Measurements from ENCODE around the gene ZBTB48.
"Not testable (repeated sequence)": the region's sequence is repeated elsewhere in the genome, so short reads cannot be mapped to it uniquely, and the experiment has no call there.

Gene ZBTB48

GRCh38 chr1:6557597-6557996, 22.2 kb upstream of the ZBTB48 start:
- Histone ChIP-seq H3K36me3 (ENCODE audit: insufficient read depth, insufficient read length, low read length) (no peaks in the 10 kb centered on the region), H3K4me1 (ENCODE audit: insufficient read depth, insufficient read length) (no peaks in the 10 kb centered on the region), H3K9me3 (ENCODE audit: insufficient read depth, low read length) (no peaks in the 10 kb centered on the region), H3K9ac (ENCODE audit: insufficient read length, low read depth) (no peak overlapping the region), H3K4me3 (ENCODE audit: insufficient read length, low read depth) (no peak overlapping the region), H3K27me3 (ENCODE audit: insufficient read depth, insufficient read length) (no peaks in the 10 kb centered on the region)
- no peak for TF ChIP-seq YY1 (IDR thresholded peaks at IDR 0.05; ENCODE audit: insufficient read depth, insufficient read length)
- TF ChIP-seq SUZ12 (IDR thresholded peaks at IDR 0.05; ENCODE audit: extremely low read depth, insufficient read depth, insufficient read length) = no peak
- no peak for TF ChIP-seq ZNF274 (IDR thresholded peaks at IDR 0.05; ENCODE audit: low read depth, low read length)
- no peak for DNase-seq (ENCODE audit: low read depth, low spot score)

GRCh38 chr1:6559161-6559560, 20.6 kb upstream of the ZBTB48 start:
- H3K27me3 ChIP-seq (ENCODE audit: insufficient read depth, insufficient read length); DNase-seq (ENCODE audit: low read depth, low spot score); H3K4me3 ChIP-seq (ENCODE audit: insufficient read length, low read depth); H3K9ac ChIP-seq (ENCODE audit: insufficient read length, low read depth); H3K36me3 ChIP-seq (ENCODE audit: insufficient read depth, insufficient read length, low read length); H3K9me3 ChIP-seq (ENCODE audit: insufficient read depth, low read length); H3K4me1 ChIP-seq (ENCODE audit: insufficient read depth, insufficient read length): not testable (repeated sequence)

GRCh38 chr1:6560267-6560666, 19.5 kb upstream of the ZBTB48 start:
- no peak for DNase-seq (ENCODE audit: low read depth, low spot score)
- no peak for TF ChIP-seq YY1 (IDR thresholded peaks at IDR 0.05; ENCODE audit: insufficient read depth, insufficient read length)
- TF ChIP-seq SUZ12 (IDR thresholded peaks at IDR 0.05; ENCODE audit: extremely low read depth, insufficient read depth, insufficient read length) = no peak
- TF ChIP-seq ZNF274 (IDR thresholded peaks at IDR 0.05; ENCODE audit: low read depth, low read length) = no peak

GRCh38 chr1:6569033-6569432, 10.8 kb upstream of the ZBTB48 start:
- Histone ChIP-seq H3K4me1 (ENCODE audit: insufficient read depth, insufficient read length) (peaks cover 5% of the 10 kb centered on the region), H3K4me3 (ENCODE audit: insufficient read length, low read depth) (no peak overlapping the region), H3K36me3 (ENCODE audit: insufficient read depth, insufficient read length, low read length) (no peaks in the 10 kb centered on the region), H3K9me3 (ENCODE audit: insufficient read depth, low read length) (peaks cover 9% of the 10 kb centered on the region; the same call in 1 of the 2 replicates), H3K9ac (ENCODE audit: insufficient read length, low read depth) (no peak overlapping the region), H3K27me3 (ENCODE audit: insufficient read depth, insufficient read length) (no peaks in the 10 kb centered on the region)
- DNase-seq (ENCODE audit: low read depth, low spot score) = no peak
- no peak for TF ChIP-seq ZNF274 (IDR thresholded peaks at IDR 0.05; ENCODE audit: low read depth, low read length)
- TF ChIP-seq YY1 (IDR thresholded peaks at IDR 0.05; ENCODE audit: insufficient read depth, insufficient read length) = no peak
- TF ChIP-seq SUZ12 (IDR thresholded peaks at IDR 0.05; ENCODE audit: extremely low read depth, insufficient read depth, insufficient read length) = no peak

More at GRCh38 chr1:6560267-6560666, 19.5 kb upstream of the ZBTB48 start:
- Histone ChIP-seq H3K4me1 (ENCODE audit: insufficient read depth, insufficient read length) (no peaks in the 10 kb centered on the region), H3K4me3 (ENCODE audit: insufficient read length, low read depth) (no peak overlapping the region), H3K27me3 (ENCODE audit: insufficient read depth, insufficient read length) (no peaks in the 10 kb centered on the region), H3K36me3 (ENCODE audit: insufficient read depth, insufficient read length, low read length) (no peaks in the 10 kb centered on the region), H3K9me3 (ENCODE audit: insufficient read depth, low read length) (no peaks in the 10 kb centered on the region), H3K9ac (ENCODE audit: insufficient read length, low read depth) (no peak overlapping the region)

- Histone ChIP-seq H3K4me3 (ENCODE audit: insufficient read length, low read depth) (no peak overlapping the region), H3K4me1 (ENCODE audit: insufficient read depth, insufficient read length) (peaks cover 9% of the 10 kb centered on the region), H3K9me3 (ENCODE audit: insufficient read depth, low read length) (peaks cover 9% of the 10 kb centered on the region; the same call in 1 of the 2 replicates), H3K9ac (ENCODE audit: insufficient read length, low read depth) (no peak overlapping the region), H3K27me3 (ENCODE audit: insufficient read depth, insufficient read length) (no peaks in the 10 kb centered on the region), H3K36me3 (ENCODE audit: insufficient read depth, insufficient read length, low read length) (no peaks in the 10 kb centered on the region)
- TF ChIP-seq SUZ12 (IDR thresholded peaks at IDR 0.05; ENCODE audit: extremely low read depth, insufficient read depth, insufficient read length) (no peak), YY1 (IDR thresholded peaks at IDR 0.05; ENCODE audit: insufficient read depth, insufficient read length) (no peak), ZNF274 (IDR thresholded peaks at IDR 0.05; ENCODE audit: low read depth, low read length) (no peak)
- DNase-seq (ENCODE audit: low read depth, low spot score) = no peak
Observed at GRCh38 chr1:6570100-6570499, 9.7 kb upstream of the ZBTB48 start.

- peaks cover 9% of the 10 kb centered on the region; the same call in 1 of the 2 replicates for H3K9me3 ChIP-seq (ENCODE audit: insufficient read depth, low read length)
- no peaks in the 10 kb centered on the region for H3K36me3 ChIP-seq (ENCODE audit: insufficient read depth, insufficient read length, low read length)
- no peak overlapping the region for H3K9ac ChIP-seq (ENCODE audit: insufficient read length, low read depth)
- no peaks in the 10 kb centered on the region for H3K27me3 ChIP-seq (ENCODE audit: insufficient read depth, insufficient read length)
- TF ChIP-seq YY1 (IDR thresholded peaks at IDR 0.05; ENCODE audit: insufficient read depth, insufficient read length) = no peak
- TF ChIP-seq ZNF274 (IDR thresholded peaks at IDR 0.05; ENCODE audit: low read depth, low read length) = no peak
- TF ChIP-seq SUZ12 (IDR thresholded peaks at IDR 0.05; ENCODE audit: extremely low read depth, insufficient read depth, insufficient read length) = no peak
- H3K4me1 ChIP-seq (ENCODE audit: insufficient read depth, insufficient read length) = peaks cover 9% of the 10 kb centered on the region
- no peak for DNase-seq (ENCODE audit: low read depth, low spot score)
- H3K4me3 ChIP-seq (ENCODE audit: insufficient read length, low read depth) = no peak overlapping the region
Observed at GRCh38 chr1:6570987-6571386, 8.8 kb upstream of the ZBTB48 start.

- TF ChIP-seq ZNF274 (IDR thresholded peaks at IDR 0.05; ENCODE audit: low read depth, low read length) (no peak), SUZ12 (IDR thresholded peaks at IDR 0.05; ENCODE audit: extremely low read depth, insufficient read depth, insufficient read length) (no peak), YY1 (IDR thresholded peaks at IDR 0.05; ENCODE audit: insufficient read depth, insufficient read length) (no peak)
- no peak overlapping the region for H3K9ac ChIP-seq (ENCODE audit: insufficient read length, low read depth)
- no peak overlapping the region for H3K4me3 ChIP-seq (ENCODE audit: insufficient read length, low read depth)
- no peak for DNase-seq (ENCODE audit: low read depth, low spot score)
- H3K27me3 ChIP-seq (ENCODE audit: insufficient read depth, insufficient read length) = no peaks in the 10 kb centered on the region
- no peaks in the 10 kb centered on the region for H3K36me3 ChIP-seq (ENCODE audit: insufficient read depth, insufficient read length, low read length)
- H3K4me1 ChIP-seq (ENCODE audit: insufficient read depth, insufficient read length) = peaks cover 9% of the 10 kb centered on the region
- peaks cover 9% of the 10 kb centered on the region; the same call in 1 of the 2 replicates for H3K9me3 ChIP-seq (ENCODE audit: insufficient read depth, low read length)
Observed at GRCh38 chr1:6572653-6573383, 7.0 kb upstream of the ZBTB48 start.
